Activated CD4-positive, alpha-beta T cell treated with anti-CD3 and anti-CD28 coated beads, Interleukin-2, amount 10 ng/mL, durations not matched to agents 24 days and 14 days (primary cell): ENCODE measurements around the gene RALGDS. TPM values are rescaled to one million over a fixed set of nuclear protein-coding genes. Genes with fewer than 3 reads are reported as not detected.

ENCODE experiments used
- DNase-seq: peaks from one replicate; pipeline ENCODE4 v3.0.0; 2022
- H3K27ac Mint-ChIP-seq: one replicate; pipeline ENCODE4 v1.8.0; 2022; ENCODE audit warnings: mild to moderate bottlenecking, mixed read lengths
- H3K27me3 Mint-ChIP-seq: one replicate; pipeline ENCODE4 v1.8.0; 2022; ENCODE audit warnings: mixed read lengths
- H3K36me3 Mint-ChIP-seq: one replicate; pipeline ENCODE4 v1.8.0; 2022; ENCODE audit warnings: low read depth, mild to moderate bottlenecking, mixed read lengths
- H3K4me1 Mint-ChIP-seq: one replicate; pipeline ENCODE4 v1.8.0; 2021; ENCODE audit warnings: mixed read lengths
- H3K4me3 Mint-ChIP-seq: one replicate; pipeline ENCODE4 v1.8.0; 2022; ENCODE audit warnings: mild to moderate bottlenecking, moderate library complexity, mixed read lengths
- H3K9me3 Mint-ChIP-seq: one replicate; pipeline ENCODE4 v1.8.0; 2021; ENCODE audit warnings: mixed read lengths
- intact Hi-C: fragments of 100-400 bp; cut with micrococcal nuclease; formaldehyde crosslinking; loops from one replicate; pipeline ENCODE4 v1.15.1; 2023
- total RNA-seq: library from RNA; stranded (reverse); gene quantifications from 2 replicates; pipeline ENCODE4 v1.2.3, GENCODE V29; 2022

RALGDS gene
- total RNA-seq, 1 donor from 2014 or later: 93.0 TPM

DNA sequence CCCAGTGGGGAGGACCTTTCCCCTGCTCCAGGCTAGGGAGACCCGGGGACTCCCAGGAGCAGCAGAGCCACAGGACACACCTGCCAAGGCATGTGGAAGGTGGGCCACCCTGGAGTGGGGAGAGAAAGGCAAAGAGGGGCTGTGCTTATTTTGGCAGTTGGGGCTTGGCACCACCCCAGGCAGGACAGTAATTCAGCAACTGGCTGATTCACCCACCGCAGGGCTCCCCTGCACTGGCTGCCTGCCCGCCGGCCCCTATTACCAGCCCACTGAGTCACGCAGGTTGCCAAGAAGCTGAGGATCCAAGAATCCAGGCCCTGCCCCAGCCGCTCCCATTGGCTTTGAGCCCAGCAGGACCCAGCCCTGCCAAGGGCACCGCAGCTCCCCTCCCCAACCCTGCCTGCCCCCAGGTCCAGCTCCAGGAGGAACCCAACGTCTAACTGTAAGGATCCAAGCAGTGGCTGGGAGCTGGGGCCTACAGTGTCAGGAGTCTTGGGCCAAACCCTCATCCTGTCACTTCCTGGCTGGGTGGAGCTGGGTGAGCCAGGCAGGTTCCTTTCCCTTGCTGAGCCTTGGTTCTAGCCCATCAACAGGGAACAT lies 14.2 kb upstream of the RALGDS start:
- peaks cover 60% of the 10 kb centered on the region for H3K4me1 Mint-ChIP-seq
- no peaks in the 10 kb centered on the region for H3K9me3 Mint-ChIP-seq
- peak overlapping the region; percentile 74 for H3K4me3 Mint-ChIP-seq
- intact Hi-C loops: no loop called here
- peaks cover 19% of the 10 kb centered on the region for H3K36me3 Mint-ChIP-seq
- peak; percentile 83 for DNase-seq
- no peaks in the 10 kb centered on the region for H3K27me3 Mint-ChIP-seq
- peak overlapping the region; percentile 100 for H3K27ac Mint-ChIP-seq

DNA sequence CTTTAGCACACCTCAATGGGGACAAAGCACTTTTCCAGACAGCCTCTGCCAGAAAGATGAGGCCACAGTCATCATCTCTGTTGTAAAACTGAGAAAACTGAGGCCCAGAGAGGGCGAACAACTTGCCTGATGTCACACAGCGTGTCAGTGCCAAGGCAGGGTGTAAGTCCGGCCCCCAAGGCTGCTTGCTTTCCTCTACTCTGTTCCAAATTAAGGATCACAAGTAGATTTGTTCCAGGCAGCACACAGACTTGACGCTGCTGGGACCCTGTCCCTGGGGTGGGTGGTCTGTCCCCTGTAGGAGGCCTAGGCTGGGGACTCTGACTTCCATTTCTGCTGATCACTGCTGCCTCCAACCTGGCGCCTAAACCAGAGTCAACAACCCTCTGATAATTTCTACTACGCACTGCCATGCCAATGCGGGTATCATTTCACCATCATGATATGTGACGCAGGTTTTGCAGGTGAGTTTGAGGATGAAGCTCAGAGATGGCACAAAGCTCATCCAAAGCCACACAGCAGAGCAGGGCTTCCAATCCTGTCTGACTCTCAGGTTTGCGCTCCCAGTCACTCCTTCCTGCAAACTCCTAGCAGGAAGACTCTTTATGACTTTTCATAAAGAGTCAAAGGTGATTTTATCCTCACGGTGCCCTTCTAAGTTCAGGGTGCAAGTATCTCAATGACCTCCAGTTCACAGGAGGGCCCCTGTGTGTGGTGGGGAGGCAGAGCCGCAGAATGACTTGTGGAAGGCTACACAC lies 13.5 kb upstream of the RALGDS start:
- peak overlapping the region; percentile 68 for H3K4me3 Mint-ChIP-seq
- no peak for DNase-seq
- H3K4me1 Mint-ChIP-seq: peaks cover 60% of the 10 kb centered on the region

DNA sequence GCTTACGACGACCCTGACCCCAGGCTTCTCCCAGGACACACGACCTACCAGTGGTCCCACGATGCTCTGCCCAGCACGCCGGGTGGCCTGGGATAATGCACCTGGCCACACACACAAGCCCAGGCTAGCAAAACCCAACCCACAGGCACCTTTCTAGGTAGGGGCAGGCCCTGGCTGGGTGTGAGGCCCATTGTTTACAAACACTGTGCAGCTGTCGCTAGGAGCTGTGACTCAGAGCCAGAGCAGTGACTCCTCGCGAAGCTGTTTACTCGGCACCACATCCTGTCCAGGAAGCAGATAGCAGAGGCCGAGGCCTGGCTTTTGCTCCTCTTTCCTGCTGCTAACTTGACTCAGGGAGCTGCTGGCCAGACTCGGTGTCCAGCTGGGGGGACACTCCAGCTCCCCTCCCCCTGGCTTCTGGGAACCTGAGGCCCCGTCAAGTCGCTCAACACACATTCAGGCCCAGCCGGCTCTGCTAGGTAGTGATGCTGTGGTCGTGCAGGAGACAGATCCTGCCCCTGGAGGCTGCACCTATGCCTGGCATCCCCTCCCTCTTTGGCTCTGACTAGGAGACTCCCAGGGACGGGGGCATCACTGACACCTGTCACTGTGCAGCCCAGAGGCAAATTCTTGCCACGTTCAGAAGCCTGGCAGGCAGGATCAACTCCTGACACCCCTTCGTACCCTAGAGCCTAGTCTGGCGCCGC lies 12.8 kb upstream of the RALGDS start:
- Mint-ChIP-seq H3K27ac (peak overlapping the region; percentile 100), H3K36me3 (peaks cover 18% of the 10 kb centered on the region), H3K4me1 (peaks cover 61% of the 10 kb centered on the region), H3K4me3 (peak overlapping the region; percentile 68), H3K27me3 (no peaks in the 10 kb centered on the region), H3K9me3 (no peaks in the 10 kb centered on the region)
- intact Hi-C loops: loop anchor here (1.0 to 2.0 kb wide), 3 partner anchors 10 to 19 kb away; partner anchors contain the start of gene RALGDS
- DNase-seq: peak; percentile 97

More for the DNA sequence above, 13.5 kb upstream of the RALGDS start:
- no peaks in the 10 kb centered on the region for H3K9me3 Mint-ChIP-seq
- H3K27me3 Mint-ChIP-seq: no peaks in the 10 kb centered on the region
- intact Hi-C loops: no loop called here
- peak overlapping the region; percentile 100 for H3K27ac Mint-ChIP-seq
- peaks cover 19% of the 10 kb centered on the region for H3K36me3 Mint-ChIP-seq

DNA sequence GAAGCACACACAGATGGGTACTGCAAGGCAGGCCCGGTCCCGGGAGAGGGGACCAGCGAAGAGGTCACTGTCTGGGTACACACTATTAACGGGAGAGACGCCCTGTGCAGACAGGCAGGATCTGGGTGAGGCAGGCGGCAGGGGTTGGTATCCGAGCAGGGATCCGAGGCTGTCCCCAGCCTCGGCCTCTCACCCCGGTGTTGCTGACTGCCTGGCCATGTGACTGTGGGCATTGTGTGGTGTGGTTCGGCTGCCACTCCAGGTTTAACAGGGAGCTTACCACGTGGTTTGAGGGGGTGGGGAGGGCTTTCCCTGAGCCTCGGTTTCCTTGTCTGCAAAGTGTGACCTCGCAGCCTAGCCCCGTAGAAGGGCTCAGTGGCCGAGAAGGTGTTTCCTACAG lies 11.1 kb upstream of the RALGDS start:
- intact Hi-C loops: loop anchor here (2.0 kb wide), 1 partner anchor 17 kb away; no protein-coding TSS in a partner anchor
- no peak for DNase-seq
- Mint-ChIP-seq H3K4me3 (peak overlapping the region; percentile 85), H3K4me1 (peaks cover 54% of the 10 kb centered on the region), H3K27me3 (no peaks in the 10 kb centered on the region), H3K36me3 (peaks cover 23% of the 10 kb centered on the region), H3K27ac (peak overlapping the region; percentile 100), H3K9me3 (no peaks in the 10 kb centered on the region)

DNA sequence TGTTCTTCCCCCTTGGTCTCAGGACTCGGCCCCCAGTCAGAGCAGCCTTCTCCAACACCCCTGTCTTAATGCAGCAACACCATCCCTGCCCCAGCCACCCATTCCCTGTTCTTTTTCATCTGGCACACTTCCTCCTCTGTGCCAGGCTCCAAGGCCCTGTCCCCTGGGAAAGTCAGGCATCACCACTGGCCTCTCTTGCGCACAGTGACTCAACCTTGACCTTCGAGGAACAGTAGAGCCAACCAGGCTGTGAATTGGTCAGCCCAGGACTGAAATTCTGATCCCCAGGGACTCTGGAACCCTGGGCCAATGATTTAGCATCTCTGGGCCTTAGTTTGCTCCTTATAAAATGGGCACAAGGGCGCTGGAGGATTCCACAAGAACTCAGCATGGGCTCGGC lies 10.5 kb upstream of the RALGDS start:
- peaks cover 23% of the 10 kb centered on the region for H3K36me3 Mint-ChIP-seq
- intact Hi-C loops: no loop called here
- no peaks in the 10 kb centered on the region for H3K27me3 Mint-ChIP-seq
- no peak for DNase-seq
- H3K27ac Mint-ChIP-seq: peak overlapping the region; percentile 100
- H3K4me3 Mint-ChIP-seq: peak overlapping the region; percentile 85
- peaks cover 52% of the 10 kb centered on the region for H3K4me1 Mint-ChIP-seq
- H3K9me3 Mint-ChIP-seq: no peaks in the 10 kb centered on the region

DNA sequence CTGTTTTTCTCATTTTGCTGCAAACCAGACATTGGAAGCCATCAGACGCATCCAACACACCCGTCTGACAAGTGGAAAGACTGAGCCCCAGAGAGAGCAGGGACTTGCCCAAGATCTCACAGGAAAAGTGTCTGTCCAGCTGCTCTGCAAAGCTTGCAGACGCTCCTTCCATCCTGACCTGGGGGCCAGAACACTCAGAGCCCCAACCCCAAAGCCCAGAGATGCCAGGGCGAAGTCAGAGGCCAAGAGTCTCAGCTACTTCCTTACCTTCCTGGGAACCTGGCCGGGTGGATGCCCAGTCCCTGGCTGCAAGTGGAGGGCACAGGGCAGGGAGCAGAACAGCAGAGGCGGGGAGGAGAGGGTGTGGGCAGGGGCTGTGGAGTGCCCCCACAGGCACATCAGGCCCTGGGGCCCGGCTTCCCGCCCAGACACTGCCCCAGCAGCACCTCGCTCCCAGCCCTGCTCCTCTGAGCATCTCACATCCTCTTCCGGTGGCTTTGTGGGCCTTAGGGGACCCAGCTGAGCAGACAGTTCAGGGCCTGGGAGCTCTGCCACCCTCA lies 9.7 kb upstream of the RALGDS start:
- Mint-ChIP-seq H3K9me3 (no peaks in the 10 kb centered on the region), H3K4me1 (peaks cover 53% of the 10 kb centered on the region), H3K36me3 (peaks cover 22% of the 10 kb centered on the region), H3K27ac (peak overlapping the region; percentile 100), H3K4me3 (peak overlapping the region; percentile 85), H3K27me3 (no peaks in the 10 kb centered on the region)
- DNase-seq: peak; percentile 87
- intact Hi-C loops: no loop called here

DNA sequence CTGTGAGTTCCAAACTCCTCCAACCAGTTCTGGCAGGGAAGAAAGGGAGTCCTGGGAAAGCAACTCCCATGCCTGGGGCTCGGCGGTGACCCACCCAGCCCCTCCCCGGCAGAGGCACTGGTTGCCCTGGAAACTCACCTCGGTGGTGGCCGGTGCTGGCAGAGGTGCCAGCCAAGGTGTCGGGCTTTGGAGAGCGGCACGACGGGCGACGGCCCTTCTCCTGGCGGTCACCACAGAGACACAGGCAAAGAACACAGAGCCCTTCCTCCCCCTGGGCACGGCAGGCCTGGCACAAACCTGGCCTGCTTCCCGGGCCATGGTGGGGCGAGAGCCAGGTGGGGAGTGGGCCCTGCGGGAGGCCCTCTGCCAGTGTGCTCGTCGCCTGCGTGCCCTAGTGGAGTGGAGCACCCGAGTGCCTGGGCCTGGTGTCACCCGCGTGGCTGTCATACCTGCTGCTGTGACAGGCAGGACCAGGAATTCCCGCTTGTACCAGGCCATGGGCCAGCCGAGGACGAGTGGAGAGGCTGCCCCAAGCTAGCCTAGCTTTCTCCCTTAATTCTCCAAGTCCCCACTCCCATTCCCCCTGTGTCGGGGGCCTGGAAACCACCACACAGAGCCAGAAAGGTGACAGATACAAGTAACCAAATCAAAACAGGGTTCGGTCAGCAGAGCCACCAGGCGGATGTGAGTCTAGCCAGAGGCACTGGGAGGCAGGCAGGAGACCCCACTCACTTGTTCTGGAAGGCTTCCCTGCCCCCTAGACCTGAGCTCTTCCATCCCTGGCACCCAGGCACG lies 8.2 kb upstream of the RALGDS start:
- Mint-ChIP-seq H3K9me3 (no peaks in the 10 kb centered on the region), H3K36me3 (peaks cover 19% of the 10 kb centered on the region), H3K27me3 (no peaks in the 10 kb centered on the region), H3K4me1 (peaks cover 50% of the 10 kb centered on the region), H3K27ac (peak overlapping the region; percentile 62), H3K4me3 (peak overlapping the region; percentile 67)
- intact Hi-C loops: no loop called here
- DNase-seq: no peak

DNA sequence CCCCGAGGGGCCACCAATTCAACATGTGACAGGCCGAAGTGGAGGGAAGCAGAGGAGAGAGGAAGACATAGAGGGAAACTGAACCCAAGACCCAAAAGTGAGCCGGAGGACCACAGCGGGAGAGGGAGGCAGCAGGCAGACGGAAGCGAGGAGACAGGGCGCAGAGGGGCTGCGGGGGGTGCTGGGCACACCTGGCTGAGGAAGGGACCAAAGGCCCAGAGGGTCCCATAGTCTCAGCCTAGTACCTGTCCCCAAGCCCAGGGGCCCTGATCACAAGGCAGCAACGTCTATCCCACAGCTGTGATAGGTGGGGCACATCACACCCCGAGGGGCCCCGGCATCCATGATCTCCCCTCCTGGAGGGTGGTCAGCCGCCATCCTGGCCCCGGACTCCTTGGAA lies 7.1 kb upstream of the RALGDS start:
- Mint-ChIP-seq H3K4me3 (peak overlapping the region; percentile 59), H3K9me3 (no peaks in the 10 kb centered on the region), H3K36me3 (peaks cover 20% of the 10 kb centered on the region), H3K4me1 (peaks cover 51% of the 10 kb centered on the region), H3K27me3 (no peaks in the 10 kb centered on the region), H3K27ac (peak overlapping the region; percentile 72)
- intact Hi-C loops: no loop called here
- DNase-seq: no peak

DNA sequence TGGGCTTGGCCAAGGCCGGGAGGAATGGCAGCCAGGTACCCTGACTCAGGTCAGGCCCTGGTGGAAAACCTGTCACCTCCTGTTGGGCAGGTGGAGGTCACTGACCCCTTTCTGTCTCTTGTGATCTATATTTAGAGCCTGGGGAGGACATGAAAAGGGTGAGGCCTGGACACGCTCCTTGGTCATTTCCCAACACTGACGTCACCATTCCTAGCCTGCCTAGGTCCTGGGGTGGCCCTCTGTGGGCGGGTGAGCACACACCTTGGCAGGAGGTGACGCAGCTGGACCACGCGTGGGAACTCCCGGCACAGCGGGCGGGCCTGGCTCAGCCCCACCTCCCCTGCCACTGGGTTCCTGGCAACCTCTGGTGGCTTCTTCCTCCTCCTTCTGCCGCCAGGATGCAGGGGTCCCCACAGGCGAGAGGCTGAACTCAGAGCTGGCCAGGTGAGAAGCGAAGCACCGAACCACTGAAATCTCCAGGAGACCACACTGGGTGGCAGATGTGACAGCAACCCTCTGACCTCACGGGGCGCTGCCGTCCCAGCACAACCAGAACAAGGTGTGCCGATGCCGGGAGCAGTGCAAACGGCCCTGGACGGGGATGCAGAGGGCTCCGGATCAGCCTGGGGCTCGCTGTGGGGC lies 6.4 kb upstream of the RALGDS start:
- Mint-ChIP-seq H3K27me3 (no peaks in the 10 kb centered on the region), H3K36me3 (peaks cover 20% of the 10 kb centered on the region), H3K27ac (no peak overlapping the region), H3K4me1 (peaks cover 50% of the 10 kb centered on the region), H3K9me3 (no peaks in the 10 kb centered on the region), H3K4me3 (peak overlapping the region; percentile 49)
- intact Hi-C loops: no loop called here
- DNase-seq: no peak

DNA sequence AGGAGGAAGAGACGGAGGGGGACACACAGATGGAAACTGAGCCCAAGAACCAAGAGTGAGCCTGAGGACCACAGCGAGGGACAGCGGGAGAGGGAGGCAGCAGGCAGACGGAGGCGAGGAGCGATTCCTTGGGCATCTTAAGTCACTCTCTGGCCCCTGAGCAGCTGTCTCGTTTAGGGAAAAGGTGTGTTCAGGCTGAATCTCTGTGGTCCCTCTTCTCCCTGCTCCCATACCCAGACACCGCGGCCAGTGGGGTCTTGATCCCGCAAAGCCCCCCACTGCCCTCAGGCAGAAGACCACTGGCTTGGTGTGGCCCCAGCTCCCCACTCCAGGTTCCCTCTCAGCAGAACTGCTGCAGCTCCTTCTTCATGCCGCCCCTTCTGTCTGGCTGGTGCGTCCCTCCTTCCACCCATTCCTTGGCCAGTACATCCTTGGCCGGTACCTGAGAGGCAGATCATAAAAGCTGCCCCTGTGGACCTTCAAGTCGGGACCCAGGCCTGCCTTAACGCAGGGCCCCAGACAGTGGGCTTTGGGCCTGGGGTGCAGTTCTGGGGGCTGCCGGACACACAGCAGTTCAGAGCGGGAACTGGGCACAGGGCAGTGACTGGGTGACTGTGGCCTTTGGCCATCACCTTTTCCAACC lies 5.8 kb upstream of the RALGDS start:
- Mint-ChIP-seq H3K9me3 (no peaks in the 10 kb centered on the region), H3K27me3 (no peaks in the 10 kb centered on the region), H3K4me1 (peaks cover 53% of the 10 kb centered on the region), H3K36me3 (peaks cover 21% of the 10 kb centered on the region), H3K4me3 (peak overlapping the region; percentile 71), H3K27ac (peak overlapping the region; percentile 76)
- no peak for DNase-seq
- intact Hi-C loops: no loop called here

DNA sequence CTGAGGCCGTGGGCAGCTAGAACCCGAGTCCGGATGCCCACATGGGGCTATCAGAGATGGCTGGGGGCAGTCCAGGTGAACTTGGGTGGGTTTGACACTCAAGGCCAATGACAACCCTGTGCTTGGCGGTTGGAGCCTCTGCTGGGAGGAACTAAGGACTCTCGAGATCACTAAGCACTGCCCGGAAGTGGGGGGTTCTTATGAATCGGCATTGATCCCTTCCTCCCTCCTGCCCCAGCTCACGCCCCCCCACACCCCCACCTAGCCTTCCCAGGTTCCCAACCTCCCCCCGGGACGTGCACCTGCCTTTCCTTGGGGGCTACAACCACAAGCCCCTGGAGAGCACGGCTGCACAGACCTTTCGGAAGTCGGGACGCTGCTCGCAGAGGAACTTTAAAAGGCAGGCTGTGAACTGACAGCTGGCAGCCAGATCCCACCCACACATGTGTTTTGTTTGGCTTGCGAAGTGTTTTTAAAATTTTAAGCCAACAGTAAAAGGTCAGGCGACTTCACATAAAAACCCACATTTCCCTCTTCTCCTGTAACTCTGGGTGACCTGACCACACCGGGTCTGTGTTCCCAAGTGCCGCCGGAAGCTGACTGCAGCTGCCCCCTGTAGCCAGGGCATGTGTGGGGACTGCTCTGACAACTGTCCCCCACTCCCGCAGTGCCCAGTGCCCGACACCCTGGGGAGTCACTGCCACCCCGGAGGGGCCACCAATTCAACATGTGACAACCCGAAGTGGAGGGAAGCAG lies 5.1 kb upstream of the RALGDS start:
- no peaks in the 10 kb centered on the region for H3K27me3 Mint-ChIP-seq
- H3K27ac Mint-ChIP-seq: peak overlapping the region; percentile 76
- H3K4me3 Mint-ChIP-seq: peak overlapping the region; percentile 71
- no peak for DNase-seq
- no peaks in the 10 kb centered on the region for H3K9me3 Mint-ChIP-seq
- peaks cover 23% of the 10 kb centered on the region for H3K36me3 Mint-ChIP-seq
- intact Hi-C loops: no loop called here
- peaks cover 52% of the 10 kb centered on the region for H3K4me1 Mint-ChIP-seq

DNA sequence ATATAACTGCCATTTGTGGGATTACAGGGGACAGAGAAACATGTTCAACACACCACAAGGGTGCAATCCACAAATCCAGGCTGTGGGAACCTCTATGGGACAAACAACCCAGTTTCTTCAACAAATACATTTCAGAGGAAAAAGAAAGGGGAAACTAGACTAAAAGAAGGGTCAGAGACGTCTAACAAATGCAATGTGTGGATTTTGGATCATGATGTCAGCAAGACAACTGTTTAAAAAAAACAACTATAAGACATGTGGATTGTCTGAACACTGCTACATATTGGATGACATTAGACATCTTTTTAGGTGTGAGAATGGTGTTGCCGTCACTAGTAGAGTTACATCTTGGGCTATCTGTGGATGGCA lies 3.9 kb upstream of the RALGDS start:
- intact Hi-C loops: no loop called here
- Mint-ChIP-seq H3K27ac (peak overlapping the region; percentile 66), H3K27me3 (no peaks in the 10 kb centered on the region), H3K36me3 (peaks cover 20% of the 10 kb centered on the region), H3K9me3 (no peaks in the 10 kb centered on the region), H3K4me1 (peaks cover 48% of the 10 kb centered on the region), H3K4me3 (no peak overlapping the region)
- DNase-seq: no peak
